PFSK-1 (cell line): ENCODE data around the gene SESN2.

ENCODE experiments used
- FOXP2 ChIP-seq: optimal IDR thresholded peaks from 2 replicates; pipeline ENCODE3; 2011; ENCODE audit warnings: borderline replicate concordance, control low read depth, inconsistent platforms; ENCODE audit not compliant: insufficient read depth; ENCODE audit errors: extremely low read length, extremely low read depth
- POLR2AphosphoS5 ChIP-seq: IDR thresholded peaks from 2 replicates; pipeline ENCODE4 v1.6.1; 2012; ENCODE audit warnings: low read depth, mild to moderate bottlenecking, control low read depth, low read length, moderate library complexity
- REST ChIP-seq, 2 experiments: IDR thresholded peaks; 2 replicates each; pipeline versions ENCODE4 v1.6.1 to v1.8.0; 2011 to 2012; ENCODE audit warnings: low read depth in 2 of 2, low read length in 2 of 2, control low read depth in 1 of 2, inconsistent platforms in 1 of 2, mild to moderate bottlenecking in 1 of 2, moderate library complexity in 1 of 2; ENCODE audit not compliant: insufficient read depth in 1 of 2
- SIN3A ChIP-seq: IDR thresholded peaks from 2 replicates; pipeline ENCODE4 v1.6.1; 2012; ENCODE audit warnings: mild to moderate bottlenecking, low read length, moderate library complexity, borderline replicate concordance; ENCODE audit not compliant: insufficient read depth
- TAF1 ChIP-seq: IDR thresholded peaks from 2 replicates; pipeline ENCODE4 v1.6.1; 2012; ENCODE audit warnings: low read length, control low read depth, borderline replicate concordance; ENCODE audit not compliant: insufficient read depth

Gene SESN2

GRCh38 chr1:28290851-28291250 lies 31.5 kb downstream of the SESN2 start:
- TF ChIP-seq SIN3A, result no peak
- TF ChIP-seq REST (IDR thresholded peaks at IDR 0.05; ENCODE audit: insufficient read depth in 1 of 2, low read depth in 2 of 2, low read length in 2 of 2), result no peak
- TF ChIP-seq FOXP2, result no peak
- no peak for TF ChIP-seq POLR2AphosphoS5

GRCh38 chr1:28291711-28292110 lies 32.4 kb downstream of the SESN2 start:
- TF ChIP-seq REST (IDR thresholded peaks at IDR 0.05; ENCODE audit: insufficient read depth in 1 of 2, low read depth in 2 of 2, low read length in 2 of 2) (no peak), FOXP2 (no peak), POLR2AphosphoS5 (no peak), TAF1 (no peak), SIN3A (no peak)

GRCh38 chr1:28295936-28296335 lies 36.6 kb downstream of the SESN2 start:
- TF ChIP-seq FOXP2 (no peak), POLR2AphosphoS5 (no peak), SIN3A (no peak), TAF1 (no peak), REST (IDR thresholded peaks at IDR 0.05; ENCODE audit: insufficient read depth in 1 of 2, low read depth in 2 of 2, low read length in 2 of 2) (no peak)

GRCh38 chr1:28296401-28297261 lies 37.3 kb downstream of the SESN2 start:
- TF ChIP-seq REST (IDR thresholded peaks at IDR 0.05; ENCODE audit: insufficient read depth in 1 of 2, low read depth in 2 of 2, low read length in 2 of 2) (no peak), TAF1 (no peak), SIN3A (no peak), FOXP2 (no peak), POLR2AphosphoS5 (no peak)

- TF ChIP-seq POLR2AphosphoS5 (no peak), REST (IDR thresholded peaks at IDR 0.05; ENCODE audit: insufficient read depth in 1 of 2, low read depth in 2 of 2, low read length in 2 of 2) (no peak), TAF1 (no peak), SIN3A (no peak), FOXP2 (no peak)
Observed at GRCh38 chr1:28297826-28298225, 38.5 kb downstream of the SESN2 start.
